Measurements from ENCODE around the gene FBXO46. TPM values are rescaled to one million over a fixed set of nuclear protein-coding genes. Genes with fewer than 3 reads are reported as not detected.

FBXO46 gene
- total RNA-seq, 6 experiments from 2014 or later = 8.4 to 14.5 (median 11.0) TPM

DNA sequence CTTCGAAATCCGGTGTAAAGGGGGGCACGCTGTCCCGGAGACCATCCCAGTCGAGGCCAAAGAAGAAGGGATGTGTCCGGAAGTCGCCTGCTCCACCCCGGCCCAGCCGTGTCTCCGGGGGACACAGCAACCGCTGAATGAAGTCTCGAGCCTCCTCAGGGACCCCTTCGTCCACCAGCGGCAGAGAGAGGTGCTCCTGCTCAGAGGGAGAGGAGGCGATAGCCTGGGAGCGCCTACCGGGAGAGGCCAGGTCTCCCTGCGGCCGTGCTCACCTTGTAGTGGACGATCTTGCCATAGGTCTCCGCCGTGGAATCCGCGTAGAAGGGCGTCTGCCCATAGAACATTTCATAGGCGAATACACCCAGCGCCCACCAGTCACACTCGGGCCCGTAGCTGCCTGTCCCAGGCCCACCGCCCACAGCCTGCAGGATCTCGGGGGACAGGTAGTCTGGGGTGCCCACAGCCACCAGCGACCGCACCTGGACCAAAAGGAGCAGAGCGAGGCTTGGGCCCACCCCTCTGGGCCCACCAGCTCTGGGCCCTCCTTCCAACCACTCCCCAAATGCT is 46.8 kb upstream of the FBXO46 start:
- H3K36me3 Mint-ChIP-seq (ENCODE audit: low read depth) = peaks cover 30% of the 10 kb centered on the region
- H3K9me3 Mint-ChIP-seq = no peaks in the 10 kb centered on the region
- no peak for DNase-seq
- no peak overlapping the region for H3K27ac Mint-ChIP-seq
- peaks cover 9% of the 10 kb centered on the region for H3K4me1 Mint-ChIP-seq (ENCODE audit: low read depth)
- H3K4me3 Mint-ChIP-seq = no peak overlapping the region
- peaks cover 4% of the 10 kb centered on the region; the same call in 1 of the 2 replicates for H3K27me3 Mint-ChIP-seq (ENCODE audit: insufficient read depth)
- TF ChIP-seq, protein P1, sequence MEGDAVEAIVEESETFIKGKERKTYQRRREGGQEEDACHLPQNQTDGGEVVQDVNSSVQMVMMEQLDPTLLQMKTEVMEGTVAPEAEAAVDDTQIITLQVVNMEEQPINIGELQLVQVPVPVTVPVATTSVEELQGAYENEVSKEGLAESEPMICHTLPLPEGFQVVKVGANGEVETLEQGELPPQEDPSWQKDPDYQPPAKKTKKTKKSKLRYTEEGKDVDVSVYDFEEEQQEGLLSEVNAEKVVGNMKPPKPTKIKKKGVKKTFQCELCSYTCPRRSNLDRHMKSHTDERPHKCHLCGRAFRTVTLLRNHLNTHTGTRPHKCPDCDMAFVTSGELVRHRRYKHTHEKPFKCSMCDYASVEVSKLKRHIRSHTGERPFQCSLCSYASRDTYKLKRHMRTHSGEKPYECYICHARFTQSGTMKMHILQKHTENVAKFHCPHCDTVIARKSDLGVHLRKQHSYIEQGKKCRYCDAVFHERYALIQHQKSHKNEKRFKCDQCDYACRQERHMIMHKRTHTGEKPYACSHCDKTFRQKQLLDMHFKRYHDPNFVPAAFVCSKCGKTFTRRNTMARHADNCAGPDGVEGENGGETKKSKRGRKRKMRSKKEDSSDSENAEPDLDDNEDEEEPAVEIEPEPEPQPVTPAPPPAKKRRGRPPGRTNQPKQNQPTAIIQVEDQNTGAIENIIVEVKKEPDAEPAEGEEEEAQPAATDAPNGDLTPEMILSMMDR (IDR thresholded peaks at IDR 0.05) = no peak

DNA sequence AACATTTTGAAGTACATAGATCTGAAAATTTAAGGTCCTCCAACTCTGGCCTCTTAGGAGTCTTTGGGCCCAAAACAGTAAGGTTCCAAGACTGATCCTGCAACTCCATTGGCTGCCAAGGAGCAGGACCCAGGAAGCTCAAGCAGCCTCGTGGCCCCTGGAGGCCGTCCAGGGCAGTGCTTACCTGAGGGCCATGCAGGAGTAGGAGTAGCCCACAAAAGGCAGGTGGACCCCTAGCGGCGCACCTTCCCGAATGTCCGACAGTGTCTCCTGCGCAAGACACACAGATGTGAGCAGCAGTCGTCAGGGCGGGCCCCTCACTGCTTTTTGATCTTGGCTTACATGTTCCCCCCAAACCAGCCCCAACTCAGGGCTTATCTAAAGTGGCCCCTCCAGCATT is 44.1 kb upstream of the FBXO46 start:
- Mint-ChIP-seq H3K27me3 (ENCODE audit: insufficient read depth) (peaks cover 14% of the 10 kb centered on the region), H3K4me1 (ENCODE audit: low read depth) (peaks cover 11% of the 10 kb centered on the region), H3K36me3 (ENCODE audit: low read depth) (peaks cover 39% of the 10 kb centered on the region), H3K9me3 (no peaks in the 10 kb centered on the region), H3K27ac (no peak overlapping the region), H3K4me3 (no peak overlapping the region)
- DNase-seq = no peak
- TF ChIP-seq, protein P1 (IDR thresholded peaks at IDR 0.05) = no peak

DNA sequence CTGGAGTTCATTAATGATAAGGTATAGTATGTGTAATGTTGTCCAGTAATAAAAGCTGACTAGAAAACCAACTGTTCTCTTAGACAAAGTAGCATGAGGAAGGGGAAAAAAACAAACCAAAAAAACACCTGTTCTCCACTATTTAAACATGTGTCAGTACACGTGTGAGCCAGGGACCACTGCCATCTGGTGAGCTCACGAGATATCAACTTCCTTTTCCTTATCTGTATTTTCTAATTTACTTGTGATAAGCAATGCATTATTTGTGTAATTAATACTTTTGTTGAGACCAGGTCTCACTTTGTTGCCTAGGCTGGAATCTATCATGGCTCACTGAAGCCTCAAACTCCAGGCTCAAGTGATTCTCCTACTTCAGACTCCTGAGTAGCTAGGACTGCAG is 42.7 kb upstream of the FBXO46 start:
- no peak overlapping the region for H3K4me3 Mint-ChIP-seq
- peaks cover 16% of the 10 kb centered on the region for H3K4me1 Mint-ChIP-seq (ENCODE audit: low read depth)
- H3K27me3 Mint-ChIP-seq (ENCODE audit: insufficient read depth) = peaks cover 23% of the 10 kb centered on the region
- H3K27ac Mint-ChIP-seq = no peak overlapping the region; the same call in 1 of the 2 replicates
- TF ChIP-seq, protein P1 (IDR thresholded peaks at IDR 0.05) = no peak
- H3K9me3 Mint-ChIP-seq = no peaks in the 10 kb centered on the region
- DNase-seq = no peak
- peaks cover 25% of the 10 kb centered on the region for H3K36me3 Mint-ChIP-seq (ENCODE audit: low read depth)

DNA sequence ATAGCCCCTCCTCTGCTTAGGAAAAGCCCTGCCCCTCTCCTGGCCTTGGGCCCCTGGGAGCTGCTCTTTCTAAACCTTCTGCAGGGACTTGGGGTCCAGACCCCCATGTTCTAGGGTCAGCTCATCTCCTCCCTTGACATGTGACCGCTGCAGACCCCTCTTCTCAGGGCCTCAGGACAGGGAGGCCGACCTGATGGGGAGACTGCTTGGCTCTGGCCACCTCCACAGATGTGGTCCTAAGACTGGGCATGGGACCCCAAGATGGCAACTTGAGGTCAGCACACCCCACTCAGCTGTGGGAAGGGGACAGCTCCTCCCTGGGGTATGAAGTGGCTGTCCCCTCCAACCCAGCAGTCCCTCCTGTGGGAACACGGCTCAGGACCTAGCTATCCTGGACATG is 42.2 kb upstream of the FBXO46 start:
- no peaks in the 10 kb centered on the region for H3K9me3 Mint-ChIP-seq
- TF ChIP-seq, protein P1 (IDR thresholded peaks at IDR 0.05) = no peak
- peaks cover 23% of the 10 kb centered on the region for H3K27me3 Mint-ChIP-seq (ENCODE audit: insufficient read depth)
- no peak overlapping the region for H3K4me3 Mint-ChIP-seq
- peaks cover 16% of the 10 kb centered on the region for H3K4me1 Mint-ChIP-seq (ENCODE audit: low read depth)
- peaks cover 24% of the 10 kb centered on the region for H3K36me3 Mint-ChIP-seq (ENCODE audit: low read depth)
- H3K27ac Mint-ChIP-seq = no peak overlapping the region; the same call in 1 of the 2 replicates
- DNase-seq = no peak

DNA sequence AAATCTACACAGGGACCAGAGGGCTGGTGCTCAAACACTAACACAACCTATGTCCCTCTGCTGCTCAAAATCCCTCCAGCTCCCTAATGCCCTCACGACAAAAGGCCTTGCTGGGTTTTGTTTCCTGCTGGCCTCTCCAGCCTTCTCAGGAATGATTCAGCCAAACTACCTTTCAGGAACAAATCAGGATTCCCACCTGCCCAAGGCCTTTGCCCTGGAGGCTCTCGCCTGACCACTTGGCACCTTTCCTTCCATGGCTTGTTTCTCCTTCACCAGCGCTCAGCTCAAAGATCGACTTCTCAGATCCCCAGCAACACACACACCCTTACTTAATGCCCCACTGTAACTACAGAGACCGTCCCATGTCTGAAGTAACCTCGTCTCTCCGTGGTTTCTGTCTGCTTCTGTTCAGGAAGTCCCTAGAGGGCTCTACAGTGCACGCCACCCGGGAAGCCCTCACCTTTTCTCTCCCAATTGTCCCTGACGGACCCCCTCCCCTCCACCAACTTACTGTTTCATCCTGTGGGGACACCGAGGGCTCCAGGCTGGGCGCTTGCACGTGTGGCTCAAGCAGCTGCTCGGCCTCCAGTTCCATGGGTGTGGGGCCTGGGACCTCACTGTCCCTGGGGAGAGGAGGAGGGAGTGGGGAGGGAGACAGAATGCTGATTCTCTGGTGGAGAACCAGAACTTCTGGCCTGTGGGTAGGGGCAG is 41.6 kb upstream of the FBXO46 start:
- H3K27me3 Mint-ChIP-seq (ENCODE audit: insufficient read depth) = peaks cover 24% of the 10 kb centered on the region
- no peak for DNase-seq
- peaks cover 24% of the 10 kb centered on the region for H3K36me3 Mint-ChIP-seq (ENCODE audit: low read depth)
- H3K4me3 Mint-ChIP-seq = no peak overlapping the region; the same call in 1 of the 2 replicates
- peaks cover 16% of the 10 kb centered on the region for H3K4me1 Mint-ChIP-seq (ENCODE audit: low read depth)
- no peaks in the 10 kb centered on the region for H3K9me3 Mint-ChIP-seq
- H3K27ac Mint-ChIP-seq = peak overlapping the region; percentile 23
- TF ChIP-seq, protein P1 (IDR thresholded peaks at IDR 0.05) = no peak
